ENCODE data around the gene NPEPL1. TPM values are rescaled to one million over a fixed set of nuclear protein-coding genes. Genes with fewer than 3 reads are reported as not detected.

NPEPL1 gene
- total and polyA plus RNA-seq, 7 donors = 10.6 to 65.1 (median 26.5) TPM

DNA sequence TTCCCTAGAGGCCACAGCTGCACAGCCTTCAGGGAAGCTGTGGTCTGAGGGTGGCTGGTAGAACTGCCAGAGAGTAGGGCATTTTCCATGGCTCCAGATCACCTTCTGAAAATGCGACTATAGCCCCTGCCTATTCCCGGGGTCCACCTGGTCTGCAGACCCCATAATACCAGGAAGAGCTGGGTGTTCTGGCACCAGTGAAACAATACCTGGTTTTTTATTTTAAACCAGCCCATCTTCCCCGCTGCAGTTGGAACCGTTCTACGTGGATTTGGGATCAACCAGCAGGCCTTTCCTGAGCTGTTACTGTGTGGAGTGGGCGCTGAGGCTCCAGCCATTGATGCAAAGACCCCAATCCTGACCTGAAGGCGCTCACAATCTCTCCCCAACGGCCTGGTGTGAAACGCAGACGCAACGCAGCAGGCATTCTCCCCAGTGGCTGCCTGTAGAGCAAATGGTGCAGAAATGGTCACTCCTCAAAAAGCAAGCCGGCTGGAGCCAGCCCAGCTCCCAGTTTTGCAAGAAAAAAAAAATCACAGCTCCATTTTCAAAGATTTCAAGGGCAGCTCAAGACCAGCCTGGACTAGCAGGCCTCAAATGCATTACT, 11.3 kb downstream of the NPEPL1 start:
- Histone ChIP-seq H3K27ac (no peak overlapping the region), H3K4me3 (no peak overlapping the region), H3K36me3 (peaks cover 15 to 93% (median 28%) of the 10 kb centered on the region in 4 donors), H3K4me1 (no peaks in the 10 kb centered on the region), H3K9me3 (no peaks in the 10 kb centered on the region), H3K27me3 (no peaks in the 10 kb centered on the region)
- TF ChIP-seq CTCF (IDR thresholded peaks at IDR 0.05) (no peak), POLR2AphosphoS5 (IDR thresholded peaks at IDR 0.05) (no peak), POLR2A (IDR thresholded peaks at IDR 0.05) (no peak), EP300 (IDR thresholded peaks at IDR 0.05) (no peak)
- WGBS, 2 donors = 93 to 97% methylated on average over 12 of the region's 12 CpGs
- DNase-seq = peak; percentile 50
- intact Hi-C loops (cut with DNase I) = no loop called here

DNA sequence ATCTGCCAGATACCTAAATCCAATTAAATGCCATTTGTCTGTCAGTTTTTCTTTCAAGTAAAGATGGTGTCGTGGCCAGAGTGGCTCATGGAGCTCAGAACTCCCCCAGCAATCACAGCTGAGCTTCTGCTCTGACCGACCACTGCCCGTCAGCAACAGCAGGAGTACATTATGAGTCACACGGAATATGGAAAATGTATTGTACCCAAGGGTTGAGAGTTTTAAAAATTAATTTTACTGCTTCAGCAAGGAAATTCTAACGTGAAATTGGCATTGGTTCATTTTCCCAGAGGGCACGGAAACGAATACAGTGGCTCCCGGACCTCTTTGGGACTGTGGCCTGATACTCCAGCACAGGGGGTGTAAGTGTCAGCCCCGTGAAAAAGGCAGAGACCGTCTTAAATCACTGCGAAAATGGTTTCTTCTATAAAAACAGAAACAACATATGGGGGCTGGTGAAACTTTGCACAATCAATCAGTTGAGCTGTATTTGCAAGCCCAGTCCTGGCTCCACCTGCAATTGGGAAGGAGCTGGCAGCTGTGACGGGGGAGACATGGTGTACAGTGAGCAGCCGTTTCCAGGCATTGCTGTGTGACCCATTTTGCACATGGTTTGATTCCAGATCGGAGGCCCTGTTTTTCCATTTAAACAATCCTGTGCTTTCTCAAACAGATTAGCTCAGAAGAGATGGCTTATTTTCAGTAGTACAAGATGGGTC, 12.8 kb downstream of the NPEPL1 start:
- Histone ChIP-seq H3K4me3 (no peak overlapping the region), H3K27ac (no peak overlapping the region), H3K27me3 (no peaks in the 10 kb centered on the region), H3K9me3 (no peaks in the 10 kb centered on the region), H3K36me3 (peaks cover 9 to 83% (median 20%) of the 10 kb centered on the region in 4 donors), H3K4me1 (no peaks in the 10 kb centered on the region)
- intact Hi-C loops (cut with DNase I) = no loop called here
- peak; percentile 72 for DNase-seq
- WGBS, 2 donors = 92 to 94% methylated on average over 14 of the region's 14 CpGs
- TF ChIP-seq EP300 (IDR thresholded peaks at IDR 0.05) = no peak
- TF ChIP-seq POLR2AphosphoS5 (IDR thresholded peaks at IDR 0.05) = no peak
- no peak for TF ChIP-seq CTCF (IDR thresholded peaks at IDR 0.05)
- TF ChIP-seq POLR2A (IDR thresholded peaks at IDR 0.05) = no peak

DNA sequence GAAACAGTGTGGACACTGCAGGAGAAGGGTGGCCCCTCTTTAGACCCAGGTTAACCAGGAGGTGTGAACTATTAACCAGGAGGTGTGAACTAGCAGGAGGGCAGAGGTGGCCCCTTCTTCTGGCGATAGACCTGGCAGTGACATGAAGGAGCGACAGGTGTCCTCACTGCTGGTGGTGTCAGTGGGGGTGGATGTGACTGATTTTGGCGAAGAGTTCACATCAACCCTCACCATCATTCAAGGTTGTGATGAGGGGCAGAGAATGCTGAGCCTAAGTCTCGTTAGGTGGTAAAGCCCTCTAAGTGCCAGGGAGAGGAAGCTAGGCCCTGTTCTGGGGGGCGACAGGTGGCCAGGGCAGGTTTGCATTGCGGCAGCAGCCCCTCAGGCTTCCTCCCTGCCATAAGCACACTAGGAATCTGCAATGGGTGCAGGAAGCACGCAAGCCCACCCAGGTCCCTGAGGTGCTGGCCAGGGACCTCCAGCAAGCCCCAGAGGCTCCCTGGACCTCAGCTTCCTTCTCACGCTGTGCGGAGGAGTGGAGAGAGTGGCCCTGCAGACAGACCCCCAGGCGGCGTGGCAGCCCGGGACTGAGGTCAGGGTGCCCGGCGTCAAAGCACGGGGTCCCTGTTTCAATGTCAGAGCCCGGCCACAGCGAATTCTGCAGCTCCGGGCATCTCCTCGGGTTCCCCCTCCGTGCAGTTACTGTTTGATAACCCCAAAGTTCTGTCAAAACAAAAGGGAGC, 13.7 kb downstream of the NPEPL1 start:
- no peaks in the 10 kb centered on the region for H3K4me1 ChIP-seq
- H3K4me3 ChIP-seq = no peak overlapping the region
- H3K9me3 ChIP-seq = no peaks in the 10 kb centered on the region
- 92 to 97% methylated on average over 20 of the region's 20 CpGs for WGBS, 2 donors
- no peak overlapping the region for H3K27ac ChIP-seq
- DNase-seq = peak; percentile 54
- intact Hi-C loops (cut with DNase I) = no loop called here
- no peak for TF ChIP-seq EP300 (IDR thresholded peaks at IDR 0.05)
- no peak for TF ChIP-seq POLR2AphosphoS5 (IDR thresholded peaks at IDR 0.05)
- TF ChIP-seq CTCF (IDR thresholded peaks at IDR 0.05) = no peak
- TF ChIP-seq POLR2A (IDR thresholded peaks at IDR 0.05) = no peak
- H3K27me3 ChIP-seq = no peaks in the 10 kb centered on the region
- peaks cover 9 to 76% (median 20%) of the 10 kb centered on the region in 4 donors for H3K36me3 ChIP-seq

DNA sequence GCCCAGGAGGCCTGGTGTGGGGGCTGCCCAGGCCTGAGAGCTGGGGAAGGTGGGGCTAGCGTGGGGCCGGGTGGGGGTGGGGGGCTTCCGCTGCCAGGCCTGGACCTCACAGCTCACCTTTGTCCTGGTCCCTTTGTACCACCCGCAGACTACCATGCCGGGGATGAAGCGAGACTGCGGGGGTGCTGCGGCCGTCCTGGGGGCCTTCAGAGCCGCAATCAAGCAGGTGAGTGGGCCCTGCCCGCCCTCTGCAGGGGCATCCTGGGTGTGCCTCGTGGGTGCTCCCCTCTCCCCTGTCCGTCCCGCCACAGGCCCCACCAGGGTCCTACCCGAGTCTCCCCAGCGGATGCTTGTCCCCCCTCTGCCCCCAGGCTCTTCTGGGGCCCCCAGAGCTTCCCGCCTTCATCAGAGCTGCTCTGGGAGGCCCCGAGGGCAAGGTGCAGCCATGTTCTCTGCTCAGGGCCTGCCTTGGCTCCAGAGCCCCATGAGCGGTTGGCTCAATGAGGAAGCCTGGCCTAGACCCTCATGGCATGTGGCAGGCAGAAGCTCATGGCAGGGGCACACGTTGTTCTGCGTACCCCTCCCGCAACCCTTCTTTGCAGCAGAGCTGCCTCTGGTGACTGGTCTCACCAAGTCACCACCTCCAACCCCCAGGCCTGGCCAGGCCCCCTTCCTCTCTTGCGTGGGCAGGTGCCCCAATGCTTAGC, 14.5 kb downstream of the NPEPL1 start:
- 96% methylated on average over 23 of the region's 23 CpGs for WGBS, 2 donors

More for the DNA sequence above, 14.5 kb downstream of the NPEPL1 start:
- Histone ChIP-seq H3K36me3 (peaks cover 9 to 68% (median 17%) of the 10 kb centered on the region in 4 donors), H3K27me3 (no peaks in the 10 kb centered on the region), H3K27ac (no peak overlapping the region), H3K4me1 (no peaks in the 10 kb centered on the region), H3K9me3 (no peaks in the 10 kb centered on the region), H3K4me3 (no peak overlapping the region)
- TF ChIP-seq POLR2A (IDR thresholded peaks at IDR 0.05) = no peak
- peak; percentile 53 for DNase-seq
- intact Hi-C loops (cut with DNase I) = no loop called here
